Activated T-helper 17 cell treated with anti-CD3 and anti-CD28 coated beads, Interleukin-2, amount 50 U/mL, for 72 hours (primary cell): Measurements from ENCODE around the gene ACOXL. TPM values are rescaled to one million over a fixed set of nuclear protein-coding genes. Genes with fewer than 3 reads are reported as not detected.
A peak's percentile ranks its signal among the peaks of the same experiment; 100 is the strongest.

Experiments
- ATAC-seq: fragments of 150-1000 bp; cut with Tn5 transposase; replicated peaks from 2 replicates; pipeline ENCODE4 v1.10.0; 2021; ENCODE audit warnings: mild to moderate bottlenecking, moderate library complexity
- H3K27ac Mint-ChIP-seq: one replicate; pipeline ENCODE4 v1.8.0; 2022; ENCODE audit warnings: mixed read lengths
- H3K27me3 Mint-ChIP-seq: one replicate; pipeline ENCODE4 v1.8.0; 2022; ENCODE audit warnings: mixed read lengths
- H3K36me3 Mint-ChIP-seq: one replicate; pipeline ENCODE4 v1.8.0; 2022; ENCODE audit warnings: low read depth, mild to moderate bottlenecking, mixed read lengths
- H3K4me1 Mint-ChIP-seq: one replicate; pipeline ENCODE4 v1.8.0; 2022; ENCODE audit warnings: mixed read lengths
- H3K4me3 Mint-ChIP-seq: one replicate; pipeline ENCODE4 v1.8.0; 2022; ENCODE audit warnings: mild to moderate bottlenecking, mixed read lengths
- H3K9me3 Mint-ChIP-seq: one replicate; pipeline ENCODE4 v1.8.0; 2022; ENCODE audit warnings: mixed read lengths
- total RNA-seq, 2 donors: library from RNA; stranded (reverse); gene quantifications; one replicate each; pipeline ENCODE4 v1.2.3, GENCODE V29; 2022

ACOXL gene
- total RNA-seq, 2 donors from 2014 or later, result 0.34 TPM; not detected in 1

DNA sequence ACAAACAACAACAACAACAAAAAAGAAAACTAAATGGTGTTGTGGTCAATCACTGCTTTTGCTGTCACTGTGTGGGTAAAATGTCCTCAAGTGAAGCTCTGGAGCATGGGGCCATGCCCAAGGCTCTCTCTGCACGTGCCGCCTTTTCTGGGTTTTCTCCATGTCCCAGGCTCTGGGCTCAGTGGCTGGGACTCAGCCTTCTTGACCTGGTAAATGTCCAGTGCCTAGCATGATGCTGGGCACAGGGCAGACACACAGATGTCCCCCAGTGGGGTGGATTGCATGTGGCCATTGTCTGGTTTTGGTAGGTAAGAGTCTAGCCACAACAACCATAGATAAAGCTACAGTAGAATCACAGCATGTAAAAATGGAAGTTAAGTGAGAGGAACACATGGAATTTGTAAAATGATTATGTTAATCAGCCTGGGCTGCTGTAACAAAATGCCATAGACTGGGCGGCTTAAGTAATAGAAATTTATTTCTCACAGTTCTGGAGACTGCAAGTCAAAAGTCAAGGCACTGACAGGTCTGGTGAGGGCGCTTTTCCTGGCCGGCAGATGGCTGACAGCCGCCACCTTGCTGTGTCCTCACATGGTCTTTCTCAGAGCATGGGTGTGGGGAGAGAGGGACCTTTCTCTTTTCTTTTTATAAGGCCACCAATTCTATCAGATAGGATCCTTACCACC is 174.4 kb downstream of the ACOXL start:
- H3K4me1 Mint-ChIP-seq, result peaks cover 6% of the 10 kb centered on the region
- no peak overlapping the region for H3K4me3 Mint-ChIP-seq
- H3K27ac Mint-ChIP-seq, result no peak overlapping the region
- peaks cover 12% of the 10 kb centered on the region for H3K9me3 Mint-ChIP-seq
- ATAC-seq, result no peak
- H3K27me3 Mint-ChIP-seq, result peaks cover 15% of the 10 kb centered on the region
- no peaks in the 10 kb centered on the region for H3K36me3 Mint-ChIP-seq

DNA sequence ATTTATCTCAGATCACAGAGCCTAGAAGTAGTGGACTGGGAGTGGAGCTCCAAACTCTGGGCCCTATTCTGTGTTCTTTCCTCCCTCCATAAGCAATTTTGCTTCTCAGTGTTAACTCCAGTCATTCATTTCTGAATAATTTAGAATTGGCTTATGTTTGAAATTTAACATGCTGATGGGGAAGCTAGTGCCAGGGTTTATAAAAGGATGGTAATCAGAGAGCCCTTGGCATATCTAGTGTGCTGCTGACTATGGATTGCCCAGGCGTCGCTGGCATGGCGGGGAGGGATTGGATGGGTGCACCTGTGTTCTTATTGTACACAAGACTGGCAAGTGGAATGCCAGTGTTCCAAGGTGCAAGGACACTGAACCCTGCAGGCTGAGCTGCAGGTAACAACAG is 177.1 kb downstream of the ACOXL start:
- ATAC-seq, result no peak
- H3K9me3 Mint-ChIP-seq, result peaks cover 10% of the 10 kb centered on the region

DNA sequence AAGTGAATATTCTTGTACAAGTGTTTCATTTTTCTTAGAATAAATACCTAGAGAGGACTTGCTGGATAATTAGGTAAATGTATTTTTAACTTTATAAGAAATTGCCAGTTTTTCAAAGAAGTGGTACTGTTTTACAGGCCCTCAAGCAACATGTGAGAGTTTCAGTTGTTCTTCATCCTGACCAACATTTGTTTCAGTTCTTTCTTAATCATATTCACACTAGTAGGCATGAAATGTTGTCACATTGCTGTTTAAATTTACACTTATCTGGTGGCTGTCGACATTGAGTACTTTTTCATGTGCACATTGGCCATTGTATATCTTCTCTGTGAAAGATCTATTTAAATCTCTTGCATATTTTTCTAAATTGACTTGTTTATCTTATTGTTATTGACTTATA is 178.1 kb downstream of the ACOXL start:
- H3K4me3 Mint-ChIP-seq, result no peak overlapping the region

More for the DNA sequence above, 177.1 kb downstream of the ACOXL start:
- Mint-ChIP-seq H3K4me1 (peaks cover 3% of the 10 kb centered on the region), H3K36me3 (no peaks in the 10 kb centered on the region), H3K4me3 (no peak overlapping the region), H3K27ac (no peak overlapping the region), H3K27me3 (peaks cover 14% of the 10 kb centered on the region)

DNA sequence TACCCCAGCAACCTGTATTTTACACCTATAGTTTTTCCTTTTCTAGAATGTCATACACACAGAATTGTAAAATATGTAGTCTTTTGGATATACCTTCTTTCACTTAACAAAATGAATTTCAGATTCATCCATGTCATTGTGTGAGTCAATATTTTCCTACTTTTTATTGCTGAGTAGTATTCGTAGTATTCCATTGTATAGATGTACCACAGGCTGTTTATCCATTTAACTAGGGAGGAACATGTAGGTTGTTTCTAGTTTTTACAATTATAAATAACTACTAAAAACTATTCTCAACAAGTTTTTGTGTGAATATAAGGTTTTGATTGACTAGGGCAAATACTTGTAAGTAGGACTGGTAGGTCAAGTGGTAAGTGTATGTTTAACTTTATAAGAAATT is 187.4 kb downstream of the ACOXL start:
- no peaks in the 10 kb centered on the region for H3K9me3 Mint-ChIP-seq
- no peaks in the 10 kb centered on the region for H3K4me1 Mint-ChIP-seq
- peaks cover 6% of the 10 kb centered on the region for H3K27me3 Mint-ChIP-seq
- ATAC-seq, result no peak
- H3K27ac Mint-ChIP-seq, result no peak overlapping the region
- H3K4me3 Mint-ChIP-seq, result no peak overlapping the region
- H3K36me3 Mint-ChIP-seq, result no peaks in the 10 kb centered on the region

More for the DNA sequence above, 178.1 kb downstream of the ACOXL start:
- H3K9me3 Mint-ChIP-seq, result peaks cover 9% of the 10 kb centered on the region
- peaks cover 8% of the 10 kb centered on the region for H3K27me3 Mint-ChIP-seq
- H3K27ac Mint-ChIP-seq, result no peak overlapping the region
- peak; percentile 52 for ATAC-seq
- H3K36me3 Mint-ChIP-seq, result no peaks in the 10 kb centered on the region
- no peaks in the 10 kb centered on the region for H3K4me1 Mint-ChIP-seq

DNA sequence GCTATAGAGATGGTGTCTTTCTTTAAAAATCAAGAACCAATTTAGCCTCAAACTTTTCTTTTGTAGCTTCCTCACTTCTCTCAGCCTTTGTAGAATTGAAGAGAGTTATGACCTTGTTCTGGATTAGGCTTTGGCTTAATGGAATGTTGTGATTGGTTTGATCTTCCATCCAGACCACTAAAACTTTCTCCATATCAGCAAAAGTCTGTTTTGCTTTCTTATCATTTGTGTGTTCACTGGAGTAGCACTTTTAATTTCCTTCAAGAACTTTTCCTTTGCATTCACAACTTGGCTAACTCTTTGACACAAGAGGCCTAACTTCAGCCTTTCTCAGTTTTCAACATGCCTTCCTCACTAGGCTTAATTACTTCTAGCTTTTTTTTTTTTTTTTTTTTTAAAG is 193.1 kb downstream of the ACOXL start:
- ATAC-seq, result no peak
- no peaks in the 10 kb centered on the region for H3K4me1 Mint-ChIP-seq
- no peaks in the 10 kb centered on the region for H3K36me3 Mint-ChIP-seq
- H3K4me3 Mint-ChIP-seq, result no peak overlapping the region
- H3K9me3 Mint-ChIP-seq, result peaks cover 9% of the 10 kb centered on the region
- no peak overlapping the region for H3K27ac Mint-ChIP-seq
- no peaks in the 10 kb centered on the region for H3K27me3 Mint-ChIP-seq

DNA sequence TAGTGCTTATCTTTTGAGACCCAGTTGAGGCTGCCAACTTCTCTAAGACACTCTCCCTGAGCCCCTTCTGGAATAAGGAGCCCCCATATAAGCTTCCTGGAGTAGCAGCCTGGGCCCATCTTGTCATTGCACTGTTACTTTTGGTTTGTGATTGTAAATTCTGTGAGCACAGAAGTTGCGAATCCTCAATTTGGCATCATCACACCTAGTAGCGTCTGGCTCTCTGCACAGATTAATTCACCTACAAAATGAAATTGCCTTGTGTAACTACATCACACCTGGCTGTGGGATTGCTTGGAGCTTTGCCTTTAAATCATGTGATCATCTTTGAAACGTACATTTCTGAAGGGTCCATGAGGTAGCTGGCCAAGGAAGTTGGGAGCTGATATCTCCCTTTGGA is 195.2 kb downstream of the ACOXL start:
- H3K4me3 Mint-ChIP-seq, result no peak overlapping the region
- no peak for ATAC-seq
- no peaks in the 10 kb centered on the region for H3K27me3 Mint-ChIP-seq
- no peaks in the 10 kb centered on the region for H3K4me1 Mint-ChIP-seq
- no peak overlapping the region for H3K27ac Mint-ChIP-seq
- no peaks in the 10 kb centered on the region for H3K36me3 Mint-ChIP-seq
- H3K9me3 Mint-ChIP-seq, result peaks cover 13% of the 10 kb centered on the region

DNA sequence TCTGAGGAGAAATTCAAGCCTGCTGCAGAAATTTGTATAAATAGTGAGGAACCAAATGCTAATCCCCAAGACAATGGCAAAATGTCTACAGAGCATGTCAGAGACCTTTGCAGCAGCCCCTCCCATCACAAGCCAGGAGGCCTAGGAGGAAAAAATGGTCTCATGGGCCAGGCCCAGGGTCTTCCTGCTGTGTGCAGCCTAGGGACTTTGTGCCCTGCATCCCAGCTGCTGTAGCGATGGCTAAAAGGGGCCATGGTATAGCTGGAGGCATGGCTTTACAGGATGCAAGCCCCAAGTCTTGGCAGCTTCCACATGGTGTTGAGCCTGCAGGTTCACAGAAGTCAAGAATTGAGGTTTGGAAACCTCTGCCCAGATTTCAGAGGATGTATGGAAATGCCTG is 197.2 kb downstream of the ACOXL start:
- Mint-ChIP-seq H3K9me3 (peaks cover 13% of the 10 kb centered on the region), H3K4me3 (no peak overlapping the region), H3K4me1 (no peaks in the 10 kb centered on the region), H3K27ac (no peak overlapping the region), H3K27me3 (no peaks in the 10 kb centered on the region), H3K36me3 (no peaks in the 10 kb centered on the region)
- no peak for ATAC-seq

DNA sequence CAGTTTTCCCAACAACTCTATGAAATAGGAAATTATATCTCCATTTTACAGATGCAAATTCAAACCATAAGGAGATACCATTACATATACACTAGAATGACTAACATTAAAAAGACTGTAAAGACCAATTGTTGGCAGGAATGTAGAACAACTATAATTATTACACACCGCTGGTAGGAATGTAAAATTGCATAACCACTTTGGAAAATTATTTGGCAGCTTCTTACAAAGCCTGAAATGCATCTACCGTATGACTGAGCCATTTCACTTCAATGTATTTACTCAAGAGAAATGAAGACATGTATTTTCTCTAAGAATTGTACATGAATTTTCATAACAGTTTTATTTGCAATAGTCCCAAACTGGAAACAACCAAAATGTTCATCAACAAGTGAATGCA is 199.3 kb downstream of the ACOXL start:
- Mint-ChIP-seq H3K4me3 (no peak overlapping the region), H3K27me3 (no peaks in the 10 kb centered on the region), H3K36me3 (no peaks in the 10 kb centered on the region), H3K27ac (no peak overlapping the region), H3K4me1 (no peaks in the 10 kb centered on the region), H3K9me3 (peaks cover 13% of the 10 kb centered on the region)
- no peak for ATAC-seq

DNA sequence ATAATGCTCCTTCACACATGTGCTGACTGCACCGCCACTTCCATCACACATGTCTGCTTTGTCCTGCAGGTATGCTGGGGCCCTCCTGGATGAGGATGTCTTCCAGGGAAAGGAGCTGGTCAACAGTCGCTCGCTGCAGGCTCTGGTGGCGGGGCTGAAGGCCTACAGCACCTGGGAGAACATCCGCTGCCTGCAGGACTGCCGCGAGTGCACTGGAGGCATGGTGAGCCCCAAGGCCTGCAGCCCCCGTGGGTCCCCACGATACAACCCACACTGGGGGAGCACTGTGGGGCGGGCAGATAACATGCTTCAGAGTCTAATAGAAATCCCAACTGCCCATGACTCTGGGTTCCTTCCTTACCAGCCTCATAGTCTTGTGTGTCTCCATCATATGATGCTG is 201.0 kb downstream of the ACOXL start:
- no peak overlapping the region for H3K4me3 Mint-ChIP-seq

DNA sequence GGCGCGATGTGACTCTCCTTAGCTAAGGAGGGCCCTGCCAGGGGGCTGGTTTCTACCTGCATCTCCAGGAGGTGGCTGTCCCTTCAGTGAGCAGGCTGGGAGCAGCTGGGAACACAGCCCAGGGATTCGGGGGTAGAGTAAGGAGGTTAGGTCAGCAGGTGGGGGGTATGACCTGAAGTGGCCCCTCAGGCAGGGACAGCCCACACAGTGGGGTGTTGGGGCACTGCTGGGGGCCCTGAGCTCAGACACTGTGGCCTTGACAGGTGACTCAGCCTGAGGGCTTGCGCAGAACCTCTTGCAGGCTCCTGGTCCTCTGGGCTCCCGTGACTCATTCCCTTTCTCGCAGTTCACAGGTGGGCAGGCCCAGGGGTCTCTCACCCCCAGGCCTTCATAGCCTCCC is 202.6 kb downstream of the ACOXL start:
- Mint-ChIP-seq H3K4me1 (no peaks in the 10 kb centered on the region), H3K9me3 (peaks cover 8% of the 10 kb centered on the region), H3K27ac (no peak overlapping the region), H3K4me3 (no peak overlapping the region), H3K36me3 (no peaks in the 10 kb centered on the region), H3K27me3 (no peaks in the 10 kb centered on the region)
- no peak for ATAC-seq

More for the DNA sequence above, 201.0 kb downstream of the ACOXL start:
- peaks cover 13% of the 10 kb centered on the region for H3K9me3 Mint-ChIP-seq
- no peak for ATAC-seq
- no peaks in the 10 kb centered on the region for H3K27me3 Mint-ChIP-seq
- no peaks in the 10 kb centered on the region for H3K36me3 Mint-ChIP-seq
- H3K4me1 Mint-ChIP-seq, result no peaks in the 10 kb centered on the region
- no peak overlapping the region for H3K27ac Mint-ChIP-seq

DNA sequence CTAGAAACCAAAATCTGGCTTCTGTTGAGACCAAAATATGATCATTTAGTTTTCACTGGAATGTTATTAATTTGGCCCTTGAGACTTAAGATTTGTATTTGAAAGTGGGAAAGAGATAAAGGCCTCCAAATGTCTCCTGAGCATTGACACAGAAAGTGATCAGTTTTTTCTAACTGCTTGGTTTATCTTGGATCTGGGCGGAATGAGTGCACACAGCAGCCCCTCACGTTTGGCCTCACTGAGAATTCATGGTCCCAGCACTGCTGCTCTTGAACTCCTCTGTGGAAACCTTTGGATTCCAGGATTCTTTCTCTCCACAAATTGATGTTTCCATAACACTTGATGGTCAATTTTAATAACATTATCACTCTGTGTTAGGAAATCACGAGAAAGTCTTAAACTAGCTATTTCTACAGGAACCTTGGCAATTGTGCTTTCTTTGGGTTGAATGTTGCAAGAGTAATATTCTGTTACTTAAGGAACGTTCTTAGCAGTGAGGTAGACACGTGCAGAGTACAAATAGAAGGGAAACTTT is 208.1 kb downstream of the ACOXL start:
- Mint-ChIP-seq H3K27me3 (no peaks in the 10 kb centered on the region), H3K4me3 (no peak overlapping the region), H3K9me3 (no peaks in the 10 kb centered on the region), H3K27ac (no peak overlapping the region), H3K36me3 (no peaks in the 10 kb centered on the region), H3K4me1 (no peaks in the 10 kb centered on the region)
- no peak for ATAC-seq

DNA sequence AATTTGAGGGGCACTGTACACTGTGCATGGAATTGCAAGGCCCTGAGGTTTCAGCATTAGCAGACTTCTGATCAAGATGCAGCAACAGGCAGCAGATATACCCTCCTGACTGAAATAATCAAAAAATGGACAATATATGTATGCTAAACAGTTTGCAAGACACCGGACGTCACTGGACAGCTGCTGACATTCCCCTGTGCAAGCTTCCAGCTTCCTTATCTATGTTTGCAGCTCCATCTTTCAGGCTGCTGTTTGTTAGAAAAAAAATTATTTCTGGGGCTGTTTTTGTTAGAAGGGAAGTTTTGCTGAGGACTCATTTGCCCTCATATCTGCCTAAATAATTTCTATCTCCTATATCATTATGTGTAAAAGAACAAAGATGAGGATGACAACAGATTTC is 208.9 kb downstream of the ACOXL start:
- Mint-ChIP-seq H3K27ac (no peak overlapping the region), H3K36me3 (no peaks in the 10 kb centered on the region), H3K4me1 (no peaks in the 10 kb centered on the region), H3K27me3 (no peaks in the 10 kb centered on the region), H3K9me3 (no peaks in the 10 kb centered on the region), H3K4me3 (no peak overlapping the region)
- ATAC-seq, result no peak

DNA sequence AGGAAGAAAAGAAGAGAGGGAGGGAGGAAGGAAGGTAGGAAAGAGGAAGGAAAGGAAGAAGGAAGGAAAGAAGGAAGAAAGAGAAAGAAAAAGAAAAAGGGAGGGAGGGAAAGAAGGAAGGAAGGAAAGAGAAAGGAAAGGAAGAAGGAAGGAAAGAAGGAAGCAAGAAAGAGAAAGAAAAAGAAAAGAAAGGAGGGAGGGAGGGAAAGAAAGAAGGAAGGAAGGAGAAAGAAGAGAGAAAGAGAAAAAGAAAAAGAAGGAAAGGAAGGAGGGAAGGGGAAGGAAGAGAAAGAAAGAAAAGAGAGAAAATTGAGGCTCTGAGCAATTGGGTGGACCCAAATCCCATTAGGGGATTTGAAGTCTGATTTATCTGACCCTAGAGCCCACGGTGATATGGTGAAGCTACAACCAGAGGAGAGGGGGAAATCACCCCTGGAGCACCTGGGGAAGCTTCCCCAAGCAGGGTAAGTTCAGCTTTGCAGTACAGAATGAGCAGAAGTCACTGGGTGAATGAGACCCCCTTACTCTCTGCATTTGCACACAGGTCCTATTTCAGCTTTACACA is 210.8 kb downstream of the ACOXL start:
- Mint-ChIP-seq H3K27me3 (no peaks in the 10 kb centered on the region), H3K27ac (no peak overlapping the region), H3K4me1 (no peaks in the 10 kb centered on the region), H3K36me3 (no peaks in the 10 kb centered on the region), H3K4me3 (no peak overlapping the region), H3K9me3 (no peaks in the 10 kb centered on the region)
- ATAC-seq, result no peak

DNA sequence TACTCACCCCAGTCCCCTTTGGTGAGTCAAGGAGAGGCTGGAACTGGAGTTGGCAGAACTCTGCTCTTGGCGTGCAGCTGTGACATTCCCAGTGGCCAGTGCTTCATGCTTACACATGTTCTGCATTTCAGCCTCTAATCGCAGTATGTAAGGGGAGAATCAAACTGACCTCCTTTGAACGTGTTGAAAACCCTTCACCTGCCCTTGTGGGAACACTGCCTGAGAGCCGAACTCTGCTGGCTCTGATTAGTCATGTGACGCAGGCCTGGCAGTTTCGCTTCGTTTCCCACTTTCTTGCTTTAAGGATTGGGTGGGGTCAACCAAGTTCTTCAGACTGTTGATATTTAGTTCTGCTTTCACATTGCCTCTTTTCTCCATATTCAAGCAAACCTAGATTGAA is 214.5 kb downstream of the ACOXL start:
- H3K36me3 Mint-ChIP-seq, result no peaks in the 10 kb centered on the region
- H3K27me3 Mint-ChIP-seq, result peaks cover 3% of the 10 kb centered on the region
- no peak overlapping the region for H3K27ac Mint-ChIP-seq
- no peaks in the 10 kb centered on the region for H3K9me3 Mint-ChIP-seq
- H3K4me3 Mint-ChIP-seq, result no peak overlapping the region
- H3K4me1 Mint-ChIP-seq, result no peaks in the 10 kb centered on the region
- no peak for ATAC-seq

DNA sequence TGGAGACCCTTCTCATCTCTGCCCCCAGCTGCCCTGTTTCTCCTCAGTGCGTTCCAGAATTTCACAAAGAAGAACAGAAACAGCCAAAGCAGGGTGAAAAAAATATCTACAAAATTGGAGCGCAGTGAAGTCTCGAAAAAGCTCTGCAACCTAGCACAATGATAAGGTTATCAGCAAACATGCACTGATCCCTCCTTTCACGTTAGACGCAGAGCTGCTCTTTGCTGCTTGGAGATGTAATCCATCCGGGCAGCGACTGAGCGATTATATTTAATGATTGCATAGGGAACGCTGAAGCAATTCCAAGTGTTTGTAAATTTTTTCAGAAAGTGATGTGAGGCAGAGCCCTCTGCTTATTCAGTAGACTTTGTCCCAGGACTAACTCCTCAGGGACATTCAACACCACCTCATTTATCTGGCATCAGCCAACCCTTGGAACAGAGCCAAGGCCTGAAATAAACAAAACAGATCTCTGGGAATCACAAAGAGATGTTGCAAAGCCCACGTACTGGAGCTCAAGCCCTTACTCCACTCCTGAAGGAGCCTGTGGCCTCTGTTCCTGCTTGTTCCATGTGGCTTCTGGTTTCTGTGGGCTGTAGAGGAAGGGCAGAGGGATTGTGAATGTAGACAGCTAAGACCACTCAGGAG is 215.8 kb downstream of the ACOXL start:
- Mint-ChIP-seq H3K9me3 (no peaks in the 10 kb centered on the region), H3K36me3 (no peaks in the 10 kb centered on the region), H3K27me3 (peaks cover 3% of the 10 kb centered on the region), H3K4me3 (no peak overlapping the region), H3K27ac (no peak overlapping the region), H3K4me1 (no peaks in the 10 kb centered on the region)
- no peak for ATAC-seq
